Transverse colon (tissue), 4 donors: Measurements from ENCODE around the gene TMED1. TPM values are rescaled to one million over a fixed set of nuclear protein-coding genes. Genes with fewer than 3 reads are reported as not detected.

Experiments
- DNase-seq: peaks from one replicate; pipeline ENCODE4 v3.0.0-alpha.2; 2019
- H3K27ac ChIP-seq, 4 donors: fragments of 200-600 bp; sonication (generic); 2 replicates each; pipeline ENCODE4 v1.5.1; 2016 to 2018; ENCODE audit warnings: inconsistent platforms in 4 of 4
- H3K27me3 ChIP-seq: fragments of 200-600 bp; sonication (generic); 2 replicates; pipeline ENCODE4 v1.5.1; 2017; ENCODE audit warnings: inconsistent platforms
- H3K36me3 ChIP-seq, 4 donors: fragments of 200-600 bp; sonication (generic); 2 replicates each; pipeline ENCODE4 v1.5.1; 2017 to 2019; ENCODE audit warnings: inconsistent platforms in 4 of 4
- H3K4me1 ChIP-seq, 4 donors: fragments of 200-600 bp; sonication (generic); 2 replicates each; pipeline ENCODE4 v1.5.1; 2017 to 2020; ENCODE audit warnings: inconsistent platforms in 4 of 4
- H3K4me3 ChIP-seq, 4 donors: fragments of 200-600 bp; sonication (generic); 1 replicate in 1 of 4; 2 replicates in 3 of 4; pipeline versions ENCODE4 v1.5.1 to v1.6.1; 2017 to 2019; ENCODE audit warnings: inconsistent platforms in 4 of 4
- H3K9me3 ChIP-seq, 2 donors: fragments of 200-600 bp; sonication (generic); 2 replicates each; pipeline ENCODE4 v1.5.1; 2017 to 2019; ENCODE audit warnings: inconsistent platforms in 2 of 2
- EP300 ChIP-seq: sonication (generic); formaldehyde crosslinking; IDR thresholded peaks from one replicate; pipeline ENCODE4 v1.6.1; 2017; ENCODE audit warnings: antibody characterized with exemption, low read depth
- POLR2A ChIP-seq: fragments of 450-650 bp; IDR thresholded peaks from one replicate; pipeline ENCODE4 v1.6.1; 2016; ENCODE audit warnings: antibody characterized with exemption, mild to moderate bottlenecking, moderate library complexity
- POLR2AphosphoS5 ChIP-seq, 3 donors: sonication (generic); formaldehyde crosslinking; IDR thresholded peaks; one replicate each; pipeline ENCODE4 v1.6.1; 2016; ENCODE audit warnings: antibody characterized with exemption in 3 of 3
- WGBS, 2 donors: methylation state at CpG; one replicate each; pipeline ENCODE4 v1.1.5; 2018; ENCODE audit warnings: low coverage in 1 of 2; 5-methylcytosine and 5-hydroxymethylcytosine counted together
- in situ Hi-C, 4 donors: fragments of 200-750 bp; cut with MboI; loops; one replicate each; pipeline versions ENCODE4 v1.15.0 to v1.15.1; 2017; ENCODE audit warnings: low sequenced_read_pairs in 3 of 4, low pct_ligation_motif_present in 1 of 4, low pct_unique_long_range_greater_than_20kb in 1 of 4
- intact Hi-C: fragments of 100-400 bp; cut with DNase I; formaldehyde crosslinking; loops from one replicate; pipeline ENCODE4 v1.15.1; 2023; ENCODE audit warnings: low total_unique reads
- total RNA-seq, 4 donors: library from RNA; depleted of rRNA; stranded (reverse); fragments of >200 nt; gene quantifications; one replicate each; pipeline ENCODE4 v1.1.0, GENCODE V29; 2016
- TF ChIP-seq, protein P1 (sequence below), 5 experiments: fragments of 200-600 bp in 3 of 5; fragments of 450-650 bp in 2 of 5; sonication (generic) in 3 of 5; IDR thresholded peaks; 1 replicate in 2 of 5; 2 replicates in 3 of 5; pipeline ENCODE4 v1.5.1; 2016 to 2017; ENCODE audit warnings: antibody characterized with exemption in 5 of 5, inconsistent platforms in 3 of 5, mild to moderate bottlenecking in 2 of 5, moderate library complexity in 1 of 5

The TMED1 gene
- total RNA-seq, 4 donors from 2014 or later = 2.8 to 40.4 (median 24.4) TPM

DNA sequence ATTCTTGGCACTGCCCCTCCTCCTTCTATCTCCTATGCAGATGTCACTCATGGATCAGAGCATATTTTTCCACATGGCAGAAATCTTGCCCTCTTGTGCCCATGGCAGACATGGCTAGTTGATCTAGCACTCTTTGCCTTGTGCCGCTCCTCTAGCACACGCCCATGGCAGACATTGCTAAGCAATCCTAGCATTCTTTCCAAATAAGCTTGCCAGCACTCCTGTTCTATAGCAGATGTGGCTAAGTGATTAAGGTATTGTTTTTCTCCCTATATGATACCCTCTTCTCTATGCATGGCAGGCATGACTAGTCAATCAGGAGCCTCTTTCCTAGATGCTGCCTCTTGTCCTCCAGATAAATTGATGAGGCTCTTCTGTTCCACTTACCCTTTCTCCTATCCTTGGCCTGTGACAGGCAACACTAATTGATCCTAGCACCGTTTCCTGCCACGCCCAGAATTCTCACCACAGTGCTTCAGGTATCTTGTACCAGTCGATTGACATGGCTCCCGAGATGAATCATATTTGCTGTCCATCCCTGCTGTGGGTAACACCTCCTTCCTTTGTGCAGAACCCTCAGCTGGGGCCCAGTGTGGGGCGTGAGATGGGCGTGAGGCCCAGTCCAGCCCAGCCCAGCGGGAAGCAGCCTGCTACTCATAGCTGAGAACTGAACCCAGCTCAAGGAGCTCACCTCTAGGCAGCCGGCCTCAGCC, 26.9 kb downstream of the TMED1 start:
- Histone ChIP-seq H3K27ac (no peak overlapping the region), H3K27me3 (no peaks in the 10 kb centered on the region), H3K36me3 (peaks cover 0 to 50% (median 11%) of the 10 kb centered on the region in 4 donors), H3K9me3 (no peaks in the 10 kb centered on the region), H3K4me1 (peaks cover 0 to 6% (median 2%) of the 10 kb centered on the region in 4 donors), H3K4me3 (no peak overlapping the region)
- no peak for DNase-seq
- TF ChIP-seq POLR2A (no peak), POLR2AphosphoS5 (IDR thresholded peaks at IDR 0.05) (no peak), EP300 (no peak)
- TF ChIP-seq, protein P1, sequence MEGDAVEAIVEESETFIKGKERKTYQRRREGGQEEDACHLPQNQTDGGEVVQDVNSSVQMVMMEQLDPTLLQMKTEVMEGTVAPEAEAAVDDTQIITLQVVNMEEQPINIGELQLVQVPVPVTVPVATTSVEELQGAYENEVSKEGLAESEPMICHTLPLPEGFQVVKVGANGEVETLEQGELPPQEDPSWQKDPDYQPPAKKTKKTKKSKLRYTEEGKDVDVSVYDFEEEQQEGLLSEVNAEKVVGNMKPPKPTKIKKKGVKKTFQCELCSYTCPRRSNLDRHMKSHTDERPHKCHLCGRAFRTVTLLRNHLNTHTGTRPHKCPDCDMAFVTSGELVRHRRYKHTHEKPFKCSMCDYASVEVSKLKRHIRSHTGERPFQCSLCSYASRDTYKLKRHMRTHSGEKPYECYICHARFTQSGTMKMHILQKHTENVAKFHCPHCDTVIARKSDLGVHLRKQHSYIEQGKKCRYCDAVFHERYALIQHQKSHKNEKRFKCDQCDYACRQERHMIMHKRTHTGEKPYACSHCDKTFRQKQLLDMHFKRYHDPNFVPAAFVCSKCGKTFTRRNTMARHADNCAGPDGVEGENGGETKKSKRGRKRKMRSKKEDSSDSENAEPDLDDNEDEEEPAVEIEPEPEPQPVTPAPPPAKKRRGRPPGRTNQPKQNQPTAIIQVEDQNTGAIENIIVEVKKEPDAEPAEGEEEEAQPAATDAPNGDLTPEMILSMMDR (IDR thresholded peaks at IDR 0.05) = no peak
- in situ Hi-C loops = no loop called here
- intact Hi-C loops = no loop called here
- 45 to 66% methylated on average over 4 to 10 of the region's 10 CpGs for WGBS, 2 donors

DNA sequence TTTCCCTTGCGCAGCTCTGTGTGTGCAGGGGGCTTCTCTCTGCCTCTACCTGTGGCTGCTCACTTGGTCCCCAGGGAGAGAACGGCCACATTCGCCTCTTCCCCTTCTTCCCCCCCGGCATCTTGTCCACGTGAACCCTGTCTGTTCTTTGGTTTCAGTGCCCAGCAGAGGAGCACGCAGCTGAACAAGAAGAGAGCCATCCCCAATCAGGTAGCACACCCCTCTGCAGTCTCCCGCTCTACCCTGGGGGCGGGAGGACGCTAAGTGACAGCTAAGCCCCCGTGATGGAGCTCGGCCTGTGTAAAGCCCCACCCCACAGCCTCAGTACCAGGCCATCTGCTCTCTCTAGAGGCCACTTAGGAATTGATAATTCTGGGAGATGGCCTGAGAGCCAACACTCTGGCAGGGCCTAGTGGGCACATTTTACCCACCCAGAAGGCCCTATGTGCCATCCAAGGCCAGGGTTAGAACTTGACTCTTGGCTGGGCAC, 30.2 kb downstream of the TMED1 start:
- no peaks in the 10 kb centered on the region for H3K4me1 ChIP-seq
- no peak overlapping the region for H3K4me3 ChIP-seq
- no peaks in the 10 kb centered on the region for H3K9me3 ChIP-seq
- intact Hi-C loops (no loop called here), in situ Hi-C loops (no loop called here)
- WGBS, 2 donors = 94% methylated on average over 11 of the region's 11 CpGs; no CpG with 5 or more reads in 1 of the 2 donors
- DNase-seq = no peak
- TF ChIP-seq, protein P1 (IDR thresholded peaks at IDR 0.05) = no peak
- TF ChIP-seq POLR2A (no peak), POLR2AphosphoS5 (IDR thresholded peaks at IDR 0.05) (no peak), EP300 (no peak)
- peaks cover 0 to 64% (median 19%) of the 10 kb centered on the region in 4 donors for H3K36me3 ChIP-seq
- no peaks in the 10 kb centered on the region for H3K27me3 ChIP-seq
- H3K27ac ChIP-seq = no peak overlapping the region

DNA sequence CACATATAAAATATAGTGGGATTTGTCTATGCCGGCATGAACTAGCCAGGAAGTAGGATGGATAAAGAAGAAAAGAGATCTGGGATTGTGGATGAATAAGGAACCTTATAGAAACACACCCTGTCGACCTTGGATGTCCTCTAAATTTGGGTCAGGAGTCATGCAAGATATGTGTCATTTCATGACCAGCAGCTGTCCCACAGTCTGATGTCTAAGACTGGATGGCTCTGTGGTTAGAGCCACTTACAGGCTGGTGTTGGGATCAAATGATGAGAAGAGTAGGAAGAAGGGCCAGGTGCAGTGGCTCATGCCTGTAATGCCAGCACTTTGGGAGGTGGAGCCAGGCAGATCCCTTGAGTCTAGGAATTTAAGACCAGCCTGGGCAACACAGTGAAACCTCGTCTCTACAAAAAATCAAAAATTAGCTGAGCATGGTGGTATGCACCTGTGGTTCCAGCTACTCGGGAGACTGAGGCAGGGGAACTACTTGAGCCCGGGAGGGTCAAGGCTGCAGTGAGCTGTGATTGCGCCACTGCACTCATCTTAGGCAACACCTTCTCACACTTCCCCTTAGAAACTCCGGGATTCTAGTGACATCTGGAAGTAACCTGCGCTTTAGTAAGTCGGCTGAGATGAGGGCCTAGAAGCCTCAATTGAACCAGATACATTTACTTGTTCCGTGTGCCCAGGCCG, 30.8 kb downstream of the TMED1 start:
- no peak for TF ChIP-seq POLR2AphosphoS5 (IDR thresholded peaks at IDR 0.05)
- TF ChIP-seq EP300 = no peak
- no peak for TF ChIP-seq POLR2A
- TF ChIP-seq, protein P1 (IDR thresholded peaks at IDR 0.05) = no peak

DNA sequence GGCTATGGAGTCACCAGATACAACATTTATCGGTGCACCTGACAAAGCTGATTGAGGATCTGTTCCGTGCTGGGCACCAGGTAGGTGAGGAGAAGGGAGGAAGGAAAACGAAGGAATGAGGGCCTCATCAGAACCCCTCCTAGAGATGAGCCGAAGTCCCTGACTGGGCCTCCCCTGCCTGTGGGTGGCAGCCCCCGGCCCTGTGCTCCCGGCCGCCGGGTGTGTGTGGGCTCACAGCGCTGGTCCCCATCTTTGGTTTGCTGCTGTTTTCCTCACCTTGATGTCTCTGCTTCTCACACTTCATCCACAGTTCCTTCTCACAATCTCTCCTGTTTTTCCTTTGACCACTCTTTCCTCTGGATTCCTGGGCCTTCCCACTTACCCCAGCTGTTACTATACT, 32.8 kb downstream of the TMED1 start:
- TF ChIP-seq, protein P1 (IDR thresholded peaks at IDR 0.05) = no peak
- H3K27me3 ChIP-seq = no peaks in the 10 kb centered on the region
- H3K4me3 ChIP-seq = no peak overlapping the region
- no peak for DNase-seq
- H3K36me3 ChIP-seq = peaks cover 0 to 61% (median 21%) of the 10 kb centered on the region in 4 donors
- no peaks in the 10 kb centered on the region for H3K9me3 ChIP-seq
- intact Hi-C loops = no loop called here
- no peaks in the 10 kb centered on the region for H3K4me1 ChIP-seq
- WGBS, 2 donors = 97% methylated on average over 9 of the region's 9 CpGs; no CpG with 5 or more reads in 1 of the 2 donors
- in situ Hi-C loops = no loop called here
- H3K27ac ChIP-seq = no peak overlapping the region

More for the DNA sequence above, 30.8 kb downstream of the TMED1 start:
- H3K27me3 ChIP-seq = no peaks in the 10 kb centered on the region
- DNase-seq = no peak
- WGBS, 2 donors = 90 to 100% methylated on average over 3 to 11 of the region's 11 CpGs
- in situ Hi-C loops = no loop called here
- H3K4me3 ChIP-seq = no peak overlapping the region
- H3K27ac ChIP-seq = no peak overlapping the region
- intact Hi-C loops = no loop called here
- no peaks in the 10 kb centered on the region for H3K4me1 ChIP-seq
- no peaks in the 10 kb centered on the region for H3K9me3 ChIP-seq
- peaks cover 0 to 67% (median 21%) of the 10 kb centered on the region in 4 donors for H3K36me3 ChIP-seq
